Bronchial epithelial cell (primary cell): ENCODE measurements around the gene MAN1A2. TPM values are rescaled to one million over a fixed set of nuclear protein-coding genes. Genes with fewer than 3 reads are reported as not detected.
A peak's percentile ranks its signal among the peaks of the same experiment; 100 is the strongest.
"Not testable (repeated sequence)": the region's sequence is repeated elsewhere in the genome, so short reads cannot be mapped to it uniquely, and the experiment has no call there.

Source experiments
- DNase-seq: peaks from one replicate; pipeline ENCODE4 v3.0.0-alpha.2; 2010; ENCODE audit warnings: low read depth
- FAIRE-seq: peaks from 2 replicates; lab custom pipeline; 2011; peaks lifted over from hg19 to GRCh38; lab: Jason Lieb, UNC
- H3K27me3 ChIP-seq: 2 replicates; pipeline ENCODE4 v1.5.1; 2011; ENCODE audit warnings: low read length; ENCODE audit not compliant: control insufficient read depth, insufficient read depth
- H3K36me3 ChIP-seq: 2 replicates; pipeline ENCODE4 v1.5.1; 2011; ENCODE audit warnings: low read length; ENCODE audit not compliant: control insufficient read depth, insufficient read depth
- H3K4me3 ChIP-seq: 2 replicates; pipeline ENCODE4 v1.5.1; 2011; ENCODE audit warnings: mild to moderate bottlenecking, low read depth, low read length, control low read depth
- CTCF ChIP-seq: IDR thresholded peaks from 2 replicates; pipeline ENCODE4 v1.5.1; 2011; ENCODE audit warnings: mild to moderate bottlenecking, moderate library complexity, low read length, control low read depth, inconsistent platforms; ENCODE audit not compliant: insufficient read depth, severe bottlenecking
- total RNA-seq: library from RNA; depleted of rRNA; stranded (reverse); fragments of >200 nt; gene quantifications from 2 replicates; pipeline ENCODE4 v1.2.1, GENCODE V29; 2014

MAN1A2 gene
- total RNA-seq, 1 donor from 2014 or later, result 49.8 TPM

DNA sequence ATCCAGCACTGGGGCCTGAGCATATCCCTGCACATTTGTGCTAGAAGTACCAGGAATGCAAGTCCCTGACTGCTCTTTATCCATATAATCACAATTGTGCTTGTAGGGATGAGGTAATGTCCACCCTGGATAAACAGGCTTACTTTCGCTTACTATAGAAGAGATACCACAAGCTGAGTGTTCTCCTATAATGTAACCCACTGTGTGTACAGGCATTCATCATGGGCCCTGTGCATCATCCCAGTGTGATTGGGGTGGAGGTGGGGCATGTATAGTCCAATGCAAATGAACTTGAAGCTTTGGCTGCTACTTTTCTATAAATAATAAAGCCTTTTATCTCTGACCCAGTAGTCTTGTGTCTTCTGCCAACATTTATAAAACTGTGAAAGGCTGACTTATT, 69.3 kb downstream of the MAN1A2 start:
- TF ChIP-seq CTCF, result no peak
- DNase-seq (no peak), FAIRE-seq (no peak)
- Histone ChIP-seq H3K36me3 (no peaks in the 10 kb centered on the region), H3K4me3 (no peak overlapping the region), H3K27me3 (no peaks in the 10 kb centered on the region)

DNA sequence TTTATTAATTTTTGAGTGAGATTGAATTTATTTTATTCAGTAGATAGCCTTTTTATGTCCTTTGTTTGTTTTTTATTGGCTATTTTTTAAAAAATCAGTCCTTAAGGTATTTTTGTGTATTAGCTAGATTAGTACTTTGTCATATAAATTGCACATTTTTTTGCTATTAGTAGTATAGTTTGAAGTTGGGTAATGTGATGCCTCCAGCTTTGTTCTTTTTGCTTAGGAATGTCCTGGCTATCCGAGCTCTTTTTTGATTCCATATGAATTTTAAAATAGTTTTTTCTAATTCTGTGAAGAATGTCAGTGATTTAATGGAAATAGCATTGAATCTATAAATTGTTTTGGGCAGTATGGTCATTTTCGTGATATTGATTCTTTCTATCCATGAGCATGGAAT, 80.4 kb downstream of the MAN1A2 start:
- no peak for TF ChIP-seq CTCF
- no peak overlapping the region for H3K4me3 ChIP-seq
- no peaks in the 10 kb centered on the region for H3K36me3 ChIP-seq
- no peak for DNase-seq
- no peak for FAIRE-seq
- no peaks in the 10 kb centered on the region for H3K27me3 ChIP-seq

- no peak for FAIRE-seq
- no peak for TF ChIP-seq CTCF
Measured at GRCh38 chr1:117452216-117452615, 85.0 kb downstream of the MAN1A2 start.

GRCh38 chr1:117453958-117454357, 86.7 kb downstream of the MAN1A2 start:
- Histone ChIP-seq H3K4me3 (no peak overlapping the region), H3K27me3 (no peaks in the 10 kb centered on the region), H3K36me3 (no peaks in the 10 kb centered on the region)
- TF ChIP-seq CTCF, result no peak
- DNase-seq, result no peak
- no peak for FAIRE-seq

More at GRCh38 chr1:117452216-117452615, 85.0 kb downstream of the MAN1A2 start:
- no peaks in the 10 kb centered on the region for H3K36me3 ChIP-seq
- H3K4me3 ChIP-seq, result no peak overlapping the region
- no peak for DNase-seq
- H3K27me3 ChIP-seq, result no peaks in the 10 kb centered on the region

DNA sequence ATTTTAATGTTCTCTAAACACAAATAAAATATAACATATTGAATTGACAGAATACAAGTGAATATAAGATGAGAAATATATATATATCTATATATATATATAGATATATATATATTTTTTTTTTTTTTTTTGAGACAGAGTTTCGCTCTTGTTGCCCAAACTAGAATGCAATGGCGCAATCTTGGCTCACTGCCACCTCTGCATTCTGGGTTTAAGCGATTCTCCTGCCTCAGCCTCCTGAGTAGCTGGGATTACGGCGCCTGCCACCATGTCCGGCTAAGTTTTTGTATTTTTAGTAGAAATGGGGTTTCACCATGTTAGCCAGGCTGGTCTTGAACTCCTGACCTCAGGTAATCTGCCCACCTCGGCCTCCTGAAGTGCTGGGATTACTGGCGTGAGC, 91.2 kb downstream of the MAN1A2 start:
- not testable (repeated sequence) for FAIRE-seq, H3K4me3 ChIP-seq, DNase-seq, H3K27me3 ChIP-seq, H3K36me3 ChIP-seq

DNA sequence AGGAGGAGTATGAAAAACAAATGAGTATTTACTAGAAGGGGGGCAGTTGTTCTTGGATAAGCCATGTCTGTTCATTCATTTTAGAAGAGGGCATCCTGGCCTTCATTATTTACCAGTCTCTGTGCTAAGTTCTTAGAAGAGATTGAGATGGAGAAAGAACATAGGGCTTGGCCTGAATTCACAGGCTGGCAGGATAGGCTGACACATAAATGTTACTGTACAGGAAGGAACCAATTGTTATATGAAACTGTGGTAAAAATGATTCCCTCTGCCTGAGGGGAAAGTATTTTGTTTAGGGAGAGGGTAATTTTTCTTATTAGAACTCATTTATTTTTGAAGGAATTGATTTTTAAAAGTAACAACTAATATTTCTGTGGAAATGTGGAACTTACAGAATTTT, 99.5 kb downstream of the MAN1A2 start:
- Histone ChIP-seq H3K36me3 (no peaks in the 10 kb centered on the region), H3K4me3 (no peak overlapping the region), H3K27me3 (no peaks in the 10 kb centered on the region)
- FAIRE-seq (no peak), DNase-seq (peak; percentile 38)
- TF ChIP-seq CTCF, result no peak
